K562 (cell line): Measurements from ENCODE around the gene ATP6V0D1. TPM values are rescaled to one million over a fixed set of nuclear protein-coding genes. Genes with fewer than 3 reads are reported as not detected.

ENCODE experiments used
- ATAC-seq: fragments of 200-7000 bp; cut with Tn5 transposase; 3 replicates; pipeline ENCODE4 v1.9.1; 2020; ENCODE audit warnings: moderate library complexity
- BruUV-seq: library from RNA; stranded (reverse); fragments of 400-500 nt; replicated peaks from 2 replicates; lab custom pipeline; 2021; lab: Mats Ljungman, UMichigan
- CTCF ChIA-PET: fragments of 300-600 bp; formaldehyde crosslinking; extraction: SDS; loops from one replicate; lab custom pipeline; 2021; ENCODE audit warnings: low intra/inter-chr PET ratio; lab: Yijun Ruan, JAX
- POLR2A ChIA-PET: fragments of 300-600, 350-650 bp; sonication (Branson Sonifier 250); formaldehyde crosslinking; extraction: SDS; loops from one replicate; lab custom pipeline; 2021; ENCODE audit warnings: antibody characterized with exemption, inconsistent platforms; lab: Yijun Ruan, JAX
- DNase-seq, 4 experiments: peaks; one replicate each; pipeline versions ENCODE4 v3.0.0 to v3.0.0-alpha.2; 2011 to 2018; ENCODE audit warnings: low spot score in 3 of 4, mixed read lengths in 3 of 4; ENCODE audit errors: extremely low read depth in 1 of 4
- FAIRE-seq: peaks from 2 replicates; lab custom pipeline; 2011; peaks lifted over from hg19 to GRCh38; lab: Jason Lieb, UNC
- H2AFZ ChIP-seq: 2 replicates; pipeline ENCODE4 v1.6.0; 2011; ENCODE audit warnings: low read depth, low read length, control low read depth, inconsistent platforms
- H3K27ac ChIP-seq: fragments of 200-600 bp; 3 replicates; pipeline ENCODE4 v1.8.0; 2011; ENCODE audit warnings: low read depth, mild to moderate bottlenecking, control low read depth, inconsistent platforms, low read length, moderate library complexity, mixed read lengths; ENCODE audit errors: extremely low read depth
- H3K27me3 ChIP-seq, 2 experiments: fragments of 300-600 bp in 1 of 2; 2 replicates in 1 of 2; 3 replicates in 1 of 2; pipeline versions ENCODE4 v1.6.0 to v1.8.0; 2011; ENCODE audit warnings: inconsistent platforms in 2 of 2, low read length in 2 of 2, mild to moderate bottlenecking in 1 of 2, mixed read lengths in 1 of 2, moderate library complexity in 1 of 2; ENCODE audit not compliant: control insufficient read depth in 2 of 2, insufficient read depth in 2 of 2
- H3K36me3 ChIP-seq: fragments of 300-600 bp; 3 replicates; pipeline ENCODE4 v1.8.0; 2011; ENCODE audit warnings: mild to moderate bottlenecking, low read length, inconsistent platforms; ENCODE audit not compliant: control insufficient read depth, insufficient read depth
- H3K4me1 ChIP-seq, 2 experiments: fragments of 200-600 bp in 1 of 2; replicated peaks in 1 of 2; 2 replicates in 1 of 2; 3 replicates in 1 of 2; pipeline versions ENCODE4 v1.5.1 to v1.8.0; 2011; ENCODE audit warnings: inconsistent platforms in 2 of 2, low read length in 2 of 2, mild to moderate bottlenecking in 1 of 2, mixed read lengths in 1 of 2, moderate library complexity in 1 of 2; ENCODE audit not compliant: control insufficient read depth in 2 of 2, insufficient read depth in 2 of 2
- H3K4me2 ChIP-seq: 2 replicates; pipeline ENCODE4 v1.6.1; 2011; ENCODE audit warnings: low read length, control low read depth, inconsistent platforms, mixed read lengths; ENCODE audit not compliant: insufficient read depth
- H3K4me3 ChIP-seq: fragments of 200-600 bp; sonication (generic), shearing (Covaris generic); 2 replicates; pipeline ENCODE4 v1.5.1; 2016; ENCODE audit warnings: control low read depth, inconsistent platforms
- H3K79me2 ChIP-seq: fragments of 200-600 bp; 3 replicates; pipeline ENCODE4 v1.8.0; 2011; ENCODE audit warnings: low read length, inconsistent platforms; ENCODE audit not compliant: control insufficient read depth, insufficient read depth
- H3K9ac ChIP-seq, 2 experiments: 2 replicates each; pipeline versions ENCODE4 v1.6.0 to v1.6.1; 2011; ENCODE audit warnings: low read depth in 2 of 2, low read length in 2 of 2, control low read depth in 1 of 2, inconsistent platforms in 1 of 2, mild to moderate bottlenecking in 1 of 2, mixed read lengths in 1 of 2; ENCODE audit not compliant: insufficient read depth in 1 of 2
- H3K9me1 ChIP-seq: one replicate; pipeline ENCODE4 v1.6.0; 2011; ENCODE audit warnings: inconsistent platforms, mild to moderate bottlenecking, low read length, moderate library complexity; ENCODE audit not compliant: control insufficient read depth, insufficient read depth
- H3K9me3 ChIP-seq: replicated peaks from 2 replicates; pipeline ENCODE4 v1.5.1; 2011; ENCODE audit warnings: low read depth, low read length, inconsistent platforms; ENCODE audit not compliant: control insufficient read depth, insufficient read depth
- H4K20me1 ChIP-seq: replicated peaks from 2 replicates; pipeline ENCODE4 v1.6.1; 2011; ENCODE audit warnings: low read length, inconsistent platforms, mixed read lengths; ENCODE audit not compliant: control insufficient read depth, insufficient read depth
- BCOR ChIP-seq: fragments of 450-650 bp; IDR thresholded peaks from 2 replicates; pipeline ENCODE4 v1.6.1; 2016
- BHLHE40 ChIP-seq: IDR thresholded peaks from 2 replicates; pipeline ENCODE4 v1.6.1; 2011; ENCODE audit warnings: low read length, improper control_type of control experiment
- CEBPG ChIP-seq, 3 experiments: fragments of 200-800 bp in 1 of 3; sonication (Bioruptor generic) in 1 of 3; sonication (generic) in 1 of 3; formaldehyde crosslinking in 1 of 3; IDR thresholded peaks in 2 of 3; conservative IDR thresholded peaks in 1 of 3; 2 replicates each; pipeline versions ENCODE4 v1.6.1 to v1.8.0; 2016 to 2022; ENCODE audit warnings: missing compliant biosample characterization in 2 of 3, missing genetic modification characterization in 2 of 3, mild to moderate bottlenecking in 1 of 3, missing genetic modification reagents in 1 of 3
- FOXP4 ChIP-seq: sonication (generic); formaldehyde crosslinking; IDR thresholded peaks from 2 replicates; pipeline ENCODE4 v1.8.0; 2022; ENCODE audit warnings: mild to moderate bottlenecking, missing genetic modification reagents, borderline replicate concordance
- HMG20A ChIP-seq: fragments of 450-650 bp; formaldehyde crosslinking; conservative IDR thresholded peaks from 2 replicates; pipeline ENCODE4 v1.4.0; 2020; ENCODE audit warnings: mild to moderate bottlenecking, mixed read lengths
- KAT2B ChIP-seq: IDR thresholded peaks from one replicate; pipeline ENCODE4 v1.6.1; 2012; ENCODE audit warnings: low read depth, mild to moderate bottlenecking, control low read depth, inconsistent platforms, low read length, moderate library complexity
- MYNN ChIP-seq, 2 experiments: sonication (generic); formaldehyde crosslinking in 1 of 2; IDR thresholded peaks; 2 replicates each; pipeline versions ENCODE4 v1.5.0 to v1.6.1; 2016 to 2020; ENCODE audit warnings: antibody characterized with exemption in 1 of 2, missing genetic modification reagents in 1 of 2
- NFATC3 ChIP-seq: fragments of 450-650 bp; IDR thresholded peaks from 2 replicates; pipeline ENCODE4 v1.6.1; 2017; ENCODE audit warnings: mild to moderate bottlenecking
- STAG1 ChIP-seq: sonication (generic); formaldehyde crosslinking; IDR thresholded peaks from 2 replicates; pipeline ENCODE4 v1.5.0; 2020; ENCODE audit warnings: missing genetic modification reagents, borderline replicate concordance
- TEAD2 ChIP-seq: fragments of 450-650 bp; IDR thresholded peaks from 2 replicates; pipeline ENCODE4 v1.6.1; 2016; ENCODE audit warnings: missing genetic modification characterization, control low read depth, missing compliant biosample characterization
- UBTF ChIP-seq, 2 experiments: IDR thresholded peaks; 2 replicates each; pipeline ENCODE4 v1.6.1; 2012; ENCODE audit warnings: improper control_type of control experiment in 2 of 2, low read depth in 2 of 2, low read length in 2 of 2, borderline replicate concordance in 1 of 2
- ZNF134 ChIP-seq: fragments of 250-450 bp; sonication (Bioruptor Pico); conservative IDR thresholded peaks from 2 replicates; pipeline ENCODE4 v1.4.0; 2020
- ZNF696 ChIP-seq: fragments of 250-450 bp; sonication (Bioruptor Pico); conservative IDR thresholded peaks from 2 replicates; pipeline ENCODE4 v1.4.0; 2020; ENCODE audit warnings: mild to moderate bottlenecking, moderate library complexity
- WGBS: fragments of 100-300 bp; shearing (Covaris generic); methylation state at CpG from one replicate; pipeline ENCODE4 v1.1.6; 2016; ENCODE audit warnings: low coverage, mixed read lengths; ENCODE audit not compliant: insufficient coverage; ENCODE audit errors: missing lambda C conversion rate; 5-methylcytosine and 5-hydroxymethylcytosine counted together
- in situ Hi-C: fragments of 300-500 bp; cut with MboI; formaldehyde crosslinking; loops from 4 replicates; pipeline ENCODE4 v1.15.0; 2018; ENCODE audit warnings: inconsistent platforms, mixed read lengths
- intact Hi-C: fragments of 100-400 bp; cut with micrococcal nuclease; formaldehyde crosslinking; loops from 2 replicates; pipeline ENCODE4 v1.14.2; 2022
- polyA plus RNA-seq, 8 experiments: library from polyadenylated mRNA; depleted of rRNA in 4 of 8; stranded (reverse) in 5 of 8; unstranded in 3 of 8; fragments of >200 nt; fragmentation: Nextera tagmentation in 2 of 8; fragmentation: Illumina TruSeq in 1 of 8; extraction: Ambion mirVana in 2 of 8; extraction: Trizol in 1 of 8; gene quantifications; 2 replicates each; pipeline versions ENCODE4 v1.2.1 to v1.2.3, GENCODE V29; 2011 to 2014; ENCODE audit warnings: inconsistent platforms in 1 of 8, missing spikeins in 1 of 8
- total RNA-seq, 7 experiments: library from RNA; depleted of rRNA in 6 of 7; stranded (reverse); fragments of >200 nt in 6 of 7; fragmentation: Illumina TruSeq in 2 of 7; extraction: Trizol in 2 of 7; gene quantifications; 2 replicates each; pipeline versions ENCODE4 v1.2.1 to v1.2.3, GENCODE V29; 2011 to 2021; ENCODE audit warnings: low replicate concordance in 1 of 7
- TF ChIP-seq, protein P1 (sequence below), 3 experiments: IDR thresholded peaks in 2 of 3; conservative IDR thresholded peaks in 1 of 3; 2 replicates each; pipeline ENCODE4 v1.5.1; 2011 to 2012; ENCODE audit warnings: low read length in 3 of 3, mild to moderate bottlenecking in 3 of 3, control low read depth in 2 of 3, improper control_type of control experiment in 1 of 3, inconsistent platforms in 1 of 3, low read depth in 1 of 3, mixed read lengths in 1 of 3, moderate library complexity in 1 of 3; ENCODE audit not compliant: insufficient read depth in 2 of 3

ATP6V0D1 gene
- total and polyA plus RNA-seq, 9 of the 15 experiments (the other 6 are each of a cell fraction or from before 2014, with no cell fraction given), result 23.2 to 69.7 (median 45.6) TPM

- TF ChIP-seq FOXP4 (CRISPR knock-in tag) (no peak), ZNF696 (CRISPR knock-in tag) (no peak), NFATC3 (no peak)
Observed at GRCh38 chr16:67441271-67441753, 39.6 kb downstream of the ATP6V0D1 start (continued).

DNA sequence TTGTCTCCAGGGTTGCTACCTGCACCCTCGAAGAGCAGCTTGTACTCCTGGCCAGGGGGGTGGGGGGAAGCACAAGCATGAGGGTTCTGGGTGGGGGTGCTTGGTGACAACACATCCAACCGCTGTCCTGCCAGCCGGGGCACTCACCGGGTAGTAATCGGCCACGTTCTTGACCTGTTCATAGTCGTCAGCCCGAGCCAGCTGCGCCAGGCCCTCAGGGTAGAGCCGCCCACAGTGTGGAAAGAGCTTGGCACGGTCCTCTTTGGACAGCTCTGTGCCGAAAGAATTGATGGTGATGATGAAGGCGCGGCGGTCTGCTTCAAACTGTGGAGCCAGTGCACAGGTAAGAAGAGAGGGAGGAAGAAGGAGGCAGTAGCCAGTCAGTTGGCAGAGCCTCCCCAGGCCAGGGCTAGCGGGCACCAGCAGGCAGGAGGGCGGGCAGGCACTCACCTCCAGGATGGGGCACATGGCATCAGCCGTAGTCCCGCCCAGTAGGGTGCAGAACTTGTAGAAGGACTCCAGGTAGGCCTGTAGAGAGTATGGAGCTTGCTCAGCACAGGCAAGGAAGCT, 42.0 kb downstream of the ATP6V0D1 start:
- Histone ChIP-seq H3K27ac (no peak overlapping the region), H3K9me1 (no peaks in the 10 kb centered on the region), H3K9ac (no peak overlapping the region), H3K9me3 (no peaks in the 10 kb centered on the region), H3K4me2 (no peak overlapping the region), H3K27me3 (no peaks in the 10 kb centered on the region), H3K4me1 (peaks cover 0 to 21% of the 10 kb centered on the region in 2 experiments; a peak in 1 of 5 replicates), H4K20me1 (peaks cover 6% of the 10 kb centered on the region; the same call in 1 of the 2 replicates), H3K4me3 (no peak overlapping the region), H3K79me2 (no peaks in the 10 kb centered on the region), H3K36me3 (peaks cover 41% of the 10 kb centered on the region; the same call in 2 of the 3 replicates), H2AFZ (no peak overlapping the region)
- no peak for FAIRE-seq
- ChIA-PET POLR2A (interaction anchor here (0.6 kb wide), 1 partner anchor 26 kb away, joined by 3 read pairs; no protein-coding TSS in a partner anchor), CTCF (no interaction called here)
- no peak for ATAC-seq
- 86% methylated on average over 14 of the region's 19 CpGs for WGBS
- in situ Hi-C loops (no loop called here), intact Hi-C loops (no loop called here)
- DNase-seq, result no peak
- BruUV-seq, result no TSS peak
- TF ChIP-seq HMG20A (no peak), BCOR (no peak), BHLHE40 (no peak), ZNF134 (no peak), MYNN (IDR thresholded peaks at IDR 0.05) (no peak), MYNN (CRISPR knock-in tag; IDR thresholded peaks at IDR 0.05) (no peak), UBTF (IDR thresholded peaks at IDR 0.05; ENCODE audit: borderline replicate concordance in 1 of 2, low read depth in 2 of 2, low read length in 2 of 2) (no peak), KAT2B (no peak), CEBPG (CRISPR knock-in tag; IDR thresholded peaks at IDR 0.05) (no peak), CEBPG (tag; conservative IDR thresholded peaks at IDR 0.05 in 1 of 2, IDR thresholded peaks at IDR 0.05 in 1 of 2) (no peak), STAG1 (CRISPR knock-in tag) (no peak), TEAD2 (tag) (no peak)
- TF ChIP-seq, protein P1, sequence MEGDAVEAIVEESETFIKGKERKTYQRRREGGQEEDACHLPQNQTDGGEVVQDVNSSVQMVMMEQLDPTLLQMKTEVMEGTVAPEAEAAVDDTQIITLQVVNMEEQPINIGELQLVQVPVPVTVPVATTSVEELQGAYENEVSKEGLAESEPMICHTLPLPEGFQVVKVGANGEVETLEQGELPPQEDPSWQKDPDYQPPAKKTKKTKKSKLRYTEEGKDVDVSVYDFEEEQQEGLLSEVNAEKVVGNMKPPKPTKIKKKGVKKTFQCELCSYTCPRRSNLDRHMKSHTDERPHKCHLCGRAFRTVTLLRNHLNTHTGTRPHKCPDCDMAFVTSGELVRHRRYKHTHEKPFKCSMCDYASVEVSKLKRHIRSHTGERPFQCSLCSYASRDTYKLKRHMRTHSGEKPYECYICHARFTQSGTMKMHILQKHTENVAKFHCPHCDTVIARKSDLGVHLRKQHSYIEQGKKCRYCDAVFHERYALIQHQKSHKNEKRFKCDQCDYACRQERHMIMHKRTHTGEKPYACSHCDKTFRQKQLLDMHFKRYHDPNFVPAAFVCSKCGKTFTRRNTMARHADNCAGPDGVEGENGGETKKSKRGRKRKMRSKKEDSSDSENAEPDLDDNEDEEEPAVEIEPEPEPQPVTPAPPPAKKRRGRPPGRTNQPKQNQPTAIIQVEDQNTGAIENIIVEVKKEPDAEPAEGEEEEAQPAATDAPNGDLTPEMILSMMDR (IDR thresholded peaks at IDR 0.05 in 2 of 3, conservative IDR thresholded peaks at IDR 0.05 in 1 of 3; ENCODE audit: insufficient read depth in 2 of 3, low read depth in 1 of 3, low read length in 3 of 3), result no peak
